Stimulated activated CD8-positive, alpha-beta memory T cell treated with anti-CD3 and anti-CD28 coated beads, Interleukin-12 subunit alpha, Interleukin-12 subunit beta, amount 100 ng/mL, for 4 hours (primary cell): ENCODE results near the gene ALOX5.

Experiments
- DNase-seq: peaks from one replicate; pipeline ENCODE4 v3.0.0-alpha.2; 2020; ENCODE audit warnings: low read depth

Gene ALOX5

DNA sequence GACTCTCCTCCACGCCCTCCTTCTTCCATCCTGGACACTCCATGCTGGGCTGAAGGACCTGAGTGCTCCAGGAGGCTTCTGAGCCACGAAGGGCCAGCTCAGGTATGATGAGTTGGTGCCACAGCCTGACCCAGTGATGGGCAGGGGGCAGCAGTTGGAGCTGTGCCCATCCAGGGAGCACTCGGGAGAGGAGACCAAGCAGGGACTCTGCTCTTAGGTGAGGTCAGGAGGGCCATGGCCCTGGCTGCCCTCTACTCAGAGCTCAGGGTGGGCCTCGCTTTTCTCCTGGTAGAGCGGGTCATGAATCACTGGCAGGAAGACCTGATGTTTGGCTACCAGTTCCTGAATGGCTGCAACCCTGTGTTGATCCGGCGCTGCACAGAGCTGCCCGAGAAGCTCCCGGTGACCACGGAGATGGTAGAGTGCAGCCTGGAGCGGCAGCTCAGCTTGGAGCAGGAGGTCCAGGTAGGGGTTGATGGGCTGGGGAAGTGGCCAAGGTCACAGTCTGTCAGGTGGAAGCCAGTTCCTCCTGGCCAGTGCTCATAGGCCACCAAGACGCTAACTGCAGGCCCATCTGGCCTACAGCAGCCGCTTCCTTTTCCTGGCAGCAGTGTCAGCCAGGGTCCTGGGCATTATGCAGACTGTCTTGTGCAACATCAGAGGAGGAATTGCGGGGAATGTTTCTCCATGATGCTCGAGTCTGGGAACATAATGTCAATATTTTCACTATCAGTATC, 50.8 kb downstream of the ALOX5 start:
- no peak for DNase-seq

DNA sequence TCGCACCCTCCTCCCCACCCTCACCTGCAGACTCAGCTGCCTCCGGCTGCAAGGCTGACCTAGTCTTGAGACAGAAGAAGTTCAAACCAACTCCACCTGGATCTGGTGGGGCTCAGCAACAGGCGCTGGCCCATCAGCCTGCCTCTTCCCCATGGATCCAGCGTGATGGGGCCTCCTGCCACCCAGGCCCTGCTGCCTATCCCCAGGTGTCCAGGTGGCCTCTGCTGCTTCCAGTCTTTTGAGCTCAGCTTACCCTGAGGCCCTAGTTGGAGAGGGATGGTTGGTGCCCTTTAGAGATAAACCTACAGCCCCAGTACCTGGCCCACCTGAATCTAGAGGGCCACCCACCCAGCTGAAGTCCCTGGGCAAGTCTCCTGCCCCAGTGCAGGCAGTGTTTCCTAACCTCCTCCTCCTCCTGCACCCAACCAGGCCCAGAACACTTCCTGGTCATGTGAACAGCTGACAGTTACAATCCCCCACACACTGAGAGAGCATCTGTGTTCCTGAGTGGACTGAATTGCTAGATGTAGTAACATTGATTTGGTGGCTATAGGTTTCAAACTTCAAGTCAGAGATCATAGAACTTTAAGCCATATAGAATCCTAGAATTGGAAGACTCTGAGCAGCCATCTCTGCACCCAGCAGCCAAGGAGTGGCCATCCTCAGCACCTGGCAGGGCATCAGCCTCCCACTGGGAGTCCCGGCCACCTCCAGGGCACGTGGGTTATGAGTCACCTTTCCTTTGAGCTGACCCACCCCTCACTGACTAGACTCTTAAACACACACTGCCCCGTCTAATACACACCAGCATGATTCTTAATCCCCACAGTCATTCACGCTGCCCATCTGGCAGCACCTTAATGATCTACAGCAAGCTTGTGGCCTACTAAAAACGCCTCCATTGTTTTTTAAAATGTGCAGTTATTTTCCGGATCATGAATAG, 51.9 kb downstream of the ALOX5 start:
- no peak for DNase-seq

DNA sequence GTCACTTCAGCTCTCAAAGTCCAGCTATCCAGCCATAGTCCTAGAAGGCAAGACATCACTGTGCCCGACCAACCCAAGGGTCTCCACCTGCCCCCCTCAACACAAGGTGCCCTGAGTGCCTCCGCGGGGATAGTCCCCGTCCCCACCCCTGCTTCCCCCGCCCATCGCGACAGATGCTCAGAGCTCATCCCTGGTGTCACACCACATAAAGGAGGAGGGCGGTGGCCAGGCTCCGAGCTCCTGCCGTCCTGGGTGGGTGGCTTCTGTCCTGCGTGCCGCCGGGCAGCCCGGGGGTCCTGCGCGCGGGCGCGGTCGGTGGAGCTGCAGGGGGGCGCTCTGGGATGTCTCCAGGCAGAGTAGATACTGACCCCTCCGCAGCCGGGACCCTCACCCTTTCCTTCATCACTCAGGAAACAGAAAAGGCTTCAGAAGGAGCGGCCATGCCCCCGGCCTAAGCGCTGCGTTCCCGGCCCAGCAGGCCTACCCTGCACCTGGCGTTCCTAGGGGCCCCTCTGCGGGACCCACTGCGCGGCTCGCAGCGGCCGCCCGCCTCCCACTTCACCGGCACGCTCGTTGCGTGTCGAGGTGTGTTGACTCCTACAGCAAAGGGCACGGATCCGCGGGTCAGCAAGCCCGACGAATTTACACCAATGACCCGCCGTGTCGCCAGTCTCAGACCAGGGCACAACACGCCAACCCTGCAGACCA, 53.4 kb downstream of the ALOX5 start:
- no peak for DNase-seq

DNA sequence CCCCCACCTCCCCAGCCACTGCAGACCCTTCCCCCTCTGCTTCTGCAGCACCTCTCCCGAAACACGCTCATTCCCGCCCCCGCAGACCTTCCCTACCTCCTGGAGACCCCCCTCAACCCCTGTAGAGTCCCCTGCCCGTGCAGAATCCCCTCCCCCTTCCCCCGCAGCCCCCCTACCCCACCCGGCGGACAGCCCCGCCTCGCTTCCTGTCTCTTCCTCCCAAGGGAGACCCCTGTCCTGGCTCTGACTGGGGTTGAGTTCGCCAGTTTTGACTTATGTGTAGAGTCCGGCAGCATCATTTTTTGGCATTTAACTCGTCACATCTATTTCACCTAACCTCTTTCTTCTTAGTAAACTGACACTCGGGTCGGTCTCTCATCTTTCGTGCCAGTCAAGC, 54.0 kb downstream of the ALOX5 start:
- no peak for DNase-seq

DNA sequence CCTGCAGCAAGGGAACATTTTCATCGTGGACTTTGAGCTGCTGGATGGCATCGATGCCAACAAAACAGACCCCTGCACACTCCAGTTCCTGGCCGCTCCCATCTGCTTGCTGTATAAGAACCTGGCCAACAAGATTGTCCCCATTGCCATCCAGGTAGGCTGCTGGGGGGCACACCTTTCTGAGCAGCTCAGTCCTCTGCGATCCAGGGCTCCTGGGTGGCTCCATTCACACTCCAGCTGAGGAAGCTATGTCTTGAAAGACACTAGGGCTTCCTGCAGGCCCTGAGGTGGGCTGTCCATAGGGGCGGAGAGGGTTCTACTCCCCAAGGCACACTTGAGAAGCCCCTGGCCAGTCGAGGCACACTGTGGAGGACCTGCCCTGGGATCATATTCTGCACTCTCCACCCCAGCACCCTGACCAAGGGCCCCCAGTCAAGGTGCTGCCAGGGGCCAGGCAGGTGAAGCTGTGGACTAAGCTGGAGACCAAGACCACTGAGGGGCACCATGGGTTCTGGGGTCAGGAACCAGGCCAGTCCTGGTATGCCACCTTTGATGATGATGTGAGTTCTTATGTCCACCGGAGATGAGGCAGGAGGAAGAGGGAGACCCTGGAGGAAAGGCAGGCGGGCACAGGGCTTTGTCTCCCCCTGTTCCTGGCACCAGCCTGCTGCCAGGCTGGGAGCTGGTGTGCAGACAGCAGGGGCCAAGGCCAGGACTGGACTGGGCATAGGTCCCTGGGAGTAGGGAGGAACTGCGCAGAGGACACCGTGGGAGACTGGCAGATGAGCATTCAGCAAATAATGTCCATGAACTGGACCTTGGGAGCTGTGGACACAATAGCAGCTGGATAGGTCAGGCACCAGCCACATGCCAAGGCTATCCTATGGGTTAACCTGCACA, 54.8 kb downstream of the ALOX5 start:
- DNase-seq, result no peak

DNA sequence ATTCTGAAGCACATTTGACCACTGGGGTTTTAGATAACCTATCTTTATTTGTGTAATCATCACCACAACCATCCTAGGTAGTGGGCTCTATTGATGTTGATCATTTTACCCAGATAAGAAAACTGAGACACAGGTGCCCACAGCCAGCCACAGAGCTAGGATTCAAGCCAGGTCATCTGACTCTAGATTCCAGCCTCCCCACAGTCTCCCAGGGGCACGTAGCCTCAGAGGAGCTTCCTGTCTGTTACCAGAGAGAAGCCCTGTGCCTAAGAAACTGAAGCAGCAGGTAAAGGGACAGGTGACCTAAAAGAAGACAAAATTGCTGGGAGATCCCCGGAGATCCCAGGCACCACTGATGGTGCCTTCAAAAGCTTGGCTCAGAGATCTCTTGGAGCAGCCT, 55.8 kb downstream of the ALOX5 start:
- no peak for DNase-seq

DNA sequence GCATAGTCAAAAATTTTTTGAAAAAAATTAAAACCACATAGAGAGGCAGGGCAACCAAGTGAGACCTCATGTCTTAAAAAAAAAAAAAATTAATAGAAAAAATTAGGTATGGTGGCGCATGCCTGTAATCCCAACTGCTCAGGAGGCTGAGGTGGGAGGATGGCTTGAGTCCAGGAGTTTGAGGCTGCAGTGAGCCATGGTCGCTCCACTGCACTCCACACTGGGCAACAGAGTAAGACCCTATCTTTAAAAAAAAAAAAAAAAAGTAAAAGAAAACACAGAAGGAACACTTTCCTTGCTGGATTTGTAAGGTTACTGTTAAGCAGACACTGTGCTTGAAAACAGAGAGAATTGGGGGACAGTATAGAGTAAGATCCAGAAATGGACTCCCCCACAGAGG, 58.1 kb downstream of the ALOX5 start:
- no peak for DNase-seq

DNA sequence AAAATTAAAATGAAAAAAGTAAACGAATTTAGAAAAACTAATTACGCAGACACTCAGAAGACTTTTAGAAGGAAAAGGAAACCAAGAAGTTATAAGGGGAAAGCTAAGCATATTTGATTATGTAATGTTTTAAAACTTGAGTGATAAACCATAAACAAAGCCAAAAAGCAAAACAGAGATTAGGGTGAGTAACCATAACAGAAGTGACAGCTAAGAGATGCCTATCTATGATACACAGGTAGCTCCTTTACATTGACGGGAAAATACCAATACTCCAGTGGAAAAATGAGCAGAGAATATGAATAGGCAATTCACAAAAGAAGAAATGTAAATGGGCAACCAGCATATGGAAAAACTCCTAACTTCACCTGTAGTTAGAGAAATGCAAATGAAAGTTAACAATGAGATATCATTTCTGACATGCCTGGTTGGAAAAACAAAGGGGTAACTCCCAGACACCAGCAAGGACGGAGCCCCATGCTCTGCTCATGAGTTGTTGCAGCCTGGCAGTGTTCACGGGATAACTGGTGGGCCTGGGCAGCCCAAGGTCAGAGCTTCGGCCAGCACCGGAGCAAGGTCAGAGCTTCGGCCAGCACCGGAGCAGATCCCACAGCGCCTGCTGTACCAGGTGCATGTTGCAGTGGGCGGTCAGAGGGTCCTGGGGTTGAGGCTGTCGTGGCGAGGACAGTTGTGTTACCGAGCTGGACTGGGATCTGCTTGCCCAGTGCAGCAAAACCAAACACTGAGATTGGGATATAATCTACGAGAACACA, 58.9 kb downstream of the ALOX5 start:
- no peak for DNase-seq

DNA sequence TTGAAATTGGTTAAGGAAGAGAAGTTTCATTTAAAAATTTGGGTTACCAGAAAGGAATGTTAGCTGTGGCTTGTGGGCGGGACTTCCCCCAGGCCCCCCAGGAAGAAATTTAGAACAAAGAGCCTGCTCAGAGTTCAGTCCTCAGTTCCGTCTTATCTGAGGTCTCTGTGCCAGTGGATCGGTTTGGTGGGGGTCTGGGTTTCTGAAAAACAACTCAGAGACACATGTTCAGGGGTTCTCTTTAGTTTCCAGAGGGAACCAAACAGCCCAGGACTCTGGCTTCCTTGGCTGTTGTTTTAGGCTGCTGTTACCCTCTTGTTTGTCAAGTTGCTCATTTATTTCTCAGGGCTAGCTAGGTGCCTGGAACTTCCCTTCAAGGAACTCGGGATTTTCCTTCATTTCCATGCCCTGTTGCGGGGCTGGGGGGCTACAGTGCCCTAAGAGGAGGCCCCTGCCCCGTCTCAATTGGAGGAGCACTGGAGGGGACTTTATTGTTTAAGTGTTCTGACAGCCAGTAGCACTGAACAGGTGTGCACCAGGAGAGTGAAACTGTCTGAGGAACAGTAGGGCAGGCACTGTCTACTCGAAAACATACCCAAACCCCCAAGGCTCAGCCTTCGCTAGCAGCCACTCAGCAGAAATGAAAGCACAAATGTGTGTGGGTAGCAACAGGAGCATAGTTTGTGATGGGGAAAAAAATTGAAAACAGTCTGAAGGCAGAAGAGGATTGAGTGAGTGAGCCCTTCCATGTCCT, 59.9 kb downstream of the ALOX5 start:
- DNase-seq, result no peak

DNA sequence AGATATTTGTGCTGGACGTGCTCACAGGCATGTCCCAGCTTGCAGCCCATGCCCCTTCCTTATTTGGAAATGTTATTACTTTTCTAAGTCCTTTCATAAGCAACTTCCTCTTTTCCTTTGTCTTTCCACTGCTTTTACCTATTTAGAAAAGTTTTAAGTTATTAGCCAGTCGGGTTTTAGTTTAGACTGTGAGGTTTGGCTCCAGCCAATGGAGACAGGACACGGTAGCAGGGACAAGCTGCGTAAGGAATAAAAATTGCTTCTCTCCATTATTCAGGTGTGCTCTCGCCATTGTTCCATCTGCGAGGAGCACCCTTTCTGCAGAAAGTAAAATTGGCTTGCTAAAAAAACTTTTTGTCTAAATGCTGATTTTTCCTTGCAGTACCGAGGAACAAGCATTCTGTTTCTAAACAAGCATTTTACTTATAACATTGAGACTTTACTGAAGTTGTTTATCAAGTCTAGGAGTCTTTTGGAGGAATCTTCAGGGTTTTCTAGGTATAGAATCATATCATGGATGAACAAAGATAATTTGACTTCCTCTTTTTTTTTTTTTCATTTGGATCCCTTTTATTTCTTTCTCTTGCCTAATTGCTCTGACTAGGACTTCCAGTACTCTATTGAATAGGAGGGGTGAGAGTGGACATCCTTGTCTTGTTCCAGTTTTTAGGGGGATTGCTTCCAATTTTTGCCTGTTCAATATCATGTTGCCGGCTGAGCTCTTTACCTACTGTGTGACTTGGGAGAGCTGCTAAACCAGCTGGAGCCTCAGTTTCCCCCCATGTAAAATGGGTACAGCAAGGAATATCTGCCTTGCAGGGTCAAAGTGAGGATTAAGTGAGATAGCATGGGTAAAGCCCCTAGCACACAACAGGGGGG, 63.8 kb downstream of the ALOX5 start:
- DNase-seq, result no peak

DNA sequence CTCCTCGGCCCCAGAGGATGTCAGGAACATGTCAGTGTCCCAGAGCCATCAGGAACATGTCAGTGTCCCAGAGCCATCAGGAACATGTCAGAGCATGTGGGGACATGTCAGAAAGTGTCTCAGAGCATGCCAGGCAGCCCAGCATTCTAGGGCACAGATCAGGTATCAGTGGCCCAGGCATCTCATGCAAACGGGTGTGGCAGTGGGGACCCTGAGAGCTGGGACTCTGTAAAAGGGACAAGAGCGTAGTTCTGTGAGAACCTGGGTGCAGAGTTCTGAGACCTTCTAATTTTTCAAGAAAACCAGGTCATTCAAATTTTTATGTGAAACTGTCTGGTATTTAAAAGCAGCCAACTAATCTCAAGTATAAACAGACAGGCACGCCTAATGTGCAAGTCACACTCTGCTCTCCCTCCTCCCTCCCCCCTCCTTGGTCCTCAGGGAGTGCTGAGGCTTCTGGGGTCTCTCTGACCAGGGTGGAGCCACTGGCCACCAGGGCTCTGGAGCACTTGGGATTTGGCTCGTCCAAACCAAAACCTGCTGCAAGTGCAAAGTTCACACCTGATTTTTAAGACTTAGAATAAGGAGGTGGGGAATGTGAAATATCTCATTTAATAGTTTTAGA, 64.6 kb downstream of the ALOX5 start:
- DNase-seq, result no peak

DNA sequence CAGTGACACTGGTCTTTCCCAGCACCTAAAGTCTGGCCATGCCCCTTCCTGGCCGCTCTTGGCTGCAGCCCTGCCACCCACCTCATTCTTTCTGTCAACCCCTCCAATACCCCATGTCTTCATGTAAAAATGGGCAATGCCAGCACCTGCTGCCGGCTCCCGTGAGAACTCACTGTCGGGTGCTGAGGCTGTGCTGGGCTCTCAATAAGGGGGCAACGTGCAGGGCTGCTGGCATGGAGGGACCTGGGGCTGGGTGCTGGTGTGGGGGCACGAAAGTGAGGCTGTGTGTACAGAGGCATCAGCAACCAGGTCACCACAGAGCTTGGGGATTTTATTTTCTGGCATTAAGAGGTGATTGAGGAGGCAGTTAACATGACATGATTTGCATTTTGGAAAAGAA, 65.3 kb downstream of the ALOX5 start:
- no peak for DNase-seq

DNA sequence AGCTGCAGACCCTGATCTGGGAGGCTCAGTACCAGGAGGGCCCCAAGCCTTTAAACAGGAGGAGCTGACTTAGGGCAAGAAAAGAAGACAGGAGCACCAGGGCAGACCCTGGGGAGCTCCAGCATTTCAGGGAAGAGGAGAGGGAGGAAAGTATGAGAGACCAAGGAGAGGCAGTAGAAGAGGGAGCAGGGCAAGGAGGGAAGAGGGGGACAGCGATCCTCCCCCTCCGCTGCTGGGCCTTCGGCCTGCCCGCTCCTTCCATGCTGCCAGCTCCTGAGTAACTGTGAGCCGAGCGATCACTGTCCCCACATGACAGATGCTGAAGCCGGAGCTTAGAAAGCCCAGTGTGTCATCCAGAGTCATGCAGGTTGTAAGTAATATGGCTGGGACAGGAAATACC, 65.9 kb downstream of the ALOX5 start:
- DNase-seq, result no peak

DNA sequence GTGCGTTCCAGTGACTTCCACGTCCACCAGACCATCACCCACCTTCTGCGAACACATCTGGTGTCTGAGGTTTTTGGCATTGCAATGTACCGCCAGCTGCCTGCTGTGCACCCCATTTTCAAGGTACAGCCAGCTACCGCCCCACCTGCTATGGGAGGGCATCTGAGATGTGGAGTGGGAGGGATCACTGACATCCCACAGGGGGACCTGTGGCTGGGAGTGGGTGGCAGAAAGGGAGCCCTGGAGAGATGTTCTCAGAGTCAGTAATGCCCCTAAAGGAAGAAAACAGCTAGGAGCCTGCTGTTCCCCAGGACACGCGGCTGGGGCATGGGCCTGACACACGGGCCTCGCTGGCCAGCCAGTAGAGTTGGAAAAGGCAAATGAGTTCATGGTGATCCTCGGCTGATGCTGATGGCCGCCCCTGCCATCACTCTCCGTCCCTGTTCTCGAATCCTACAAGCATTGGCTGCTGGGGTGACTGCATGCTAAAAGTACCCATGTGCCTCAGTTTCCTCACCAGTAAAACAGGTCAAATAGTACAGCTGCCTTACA, 66.6 kb downstream of the ALOX5 start:
- DNase-seq, result no peak

DNA sequence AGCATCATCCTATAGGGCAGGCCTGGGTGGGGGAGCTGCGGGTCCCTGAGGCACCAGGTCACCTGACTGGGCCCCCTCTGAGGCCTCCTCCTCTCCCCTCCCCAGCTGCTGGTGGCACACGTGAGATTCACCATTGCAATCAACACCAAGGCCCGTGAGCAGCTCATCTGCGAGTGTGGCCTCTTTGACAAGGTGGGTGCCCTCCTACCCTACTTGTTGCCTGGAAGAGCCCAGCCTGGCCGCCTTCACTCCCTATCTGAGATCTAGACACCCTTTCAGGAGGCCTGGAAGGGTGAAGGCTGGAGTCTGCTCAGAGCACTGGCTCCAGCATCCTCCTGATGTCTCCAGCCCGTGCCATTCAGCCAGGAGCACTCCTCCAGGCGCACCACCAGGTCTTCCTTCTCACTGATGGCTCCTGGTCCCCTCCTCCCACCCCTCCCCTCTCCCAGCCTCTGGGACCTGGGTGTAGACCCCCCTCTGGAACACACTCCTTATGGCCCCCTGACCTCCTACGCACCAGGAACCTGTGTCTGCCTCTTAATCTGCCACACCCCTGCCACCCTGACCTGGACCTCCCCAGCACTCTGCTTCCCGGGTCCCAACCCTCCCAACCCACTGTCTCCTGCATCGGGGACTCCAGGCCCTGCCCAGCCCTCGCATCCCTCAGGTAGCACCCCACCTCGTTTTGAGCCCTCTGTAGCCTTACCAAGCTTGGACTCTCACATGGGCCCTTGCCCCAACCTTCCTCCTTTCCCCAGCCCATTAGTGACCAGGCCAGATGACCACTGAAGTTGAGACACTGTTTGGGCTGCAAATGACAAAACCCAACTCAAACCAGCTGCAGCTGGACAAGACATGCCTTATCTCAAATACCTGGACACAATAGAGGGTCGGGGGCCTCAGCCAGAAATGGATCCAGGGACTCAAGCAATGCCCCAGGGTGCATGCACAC, 67.5 kb downstream of the ALOX5 start:
- DNase-seq, result no peak

DNA sequence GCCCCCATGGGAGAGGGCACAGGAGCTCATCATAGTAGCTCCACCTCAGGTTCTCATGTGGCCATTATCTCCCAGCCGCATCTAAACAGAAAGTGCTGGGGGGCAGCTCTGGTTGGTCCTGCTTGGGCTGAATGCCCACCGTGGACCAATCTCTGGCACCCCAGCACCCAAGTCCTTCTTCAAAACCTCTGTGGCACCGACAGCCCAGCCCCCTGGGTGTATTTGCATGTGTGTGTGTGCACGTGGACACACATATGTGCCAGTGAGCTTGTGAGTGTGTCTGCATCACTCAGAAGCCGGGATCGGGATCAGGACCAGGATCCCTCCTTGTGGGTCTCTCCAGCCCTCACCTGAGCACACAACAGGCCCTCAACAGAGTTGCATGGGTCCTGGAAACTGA, 68.2 kb downstream of the ALOX5 start:
- no peak for DNase-seq

DNA sequence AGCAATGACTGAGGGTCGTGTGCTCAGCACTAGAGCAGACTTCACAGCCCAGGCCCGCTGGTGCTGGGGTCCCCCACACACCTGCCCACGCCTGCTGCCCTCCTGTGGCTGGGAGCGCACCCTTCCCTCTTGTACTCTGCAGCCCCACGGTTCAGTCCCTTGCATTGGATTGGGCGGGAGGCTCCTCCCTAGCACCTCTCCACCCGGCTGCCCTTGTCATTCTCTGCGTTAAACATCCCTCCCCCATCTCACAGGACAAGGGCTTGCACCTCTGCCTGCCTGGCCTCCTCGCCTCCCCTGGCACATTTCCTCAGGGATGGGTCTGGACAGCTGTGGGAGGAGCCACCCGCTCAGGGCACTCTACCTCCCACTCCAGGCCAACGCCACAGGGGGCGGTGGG, 68.6 kb downstream of the ALOX5 start:
- no peak for DNase-seq
